GM12865 (cell line): ENCODE measurements around the gene GNB2.

Source experiments
- DNase-seq: peaks from one replicate; pipeline ENCODE4 v3.0.0; 2010; ENCODE audit warnings: low read depth
- H3K4me3 ChIP-seq: 2 replicates; pipeline ENCODE4 v1.5.1; 2011; ENCODE audit warnings: mild to moderate bottlenecking, low read depth, low read length, control low read depth
- TF ChIP-seq, protein P1 (sequence below): IDR thresholded peaks from 2 replicates; pipeline ENCODE4 v1.5.1; 2011; ENCODE audit warnings: low read length, control low read depth, low read depth, inconsistent platforms; ENCODE audit not compliant: insufficient read depth; ENCODE audit errors: missing control alignments

GNB2 gene

DNA sequence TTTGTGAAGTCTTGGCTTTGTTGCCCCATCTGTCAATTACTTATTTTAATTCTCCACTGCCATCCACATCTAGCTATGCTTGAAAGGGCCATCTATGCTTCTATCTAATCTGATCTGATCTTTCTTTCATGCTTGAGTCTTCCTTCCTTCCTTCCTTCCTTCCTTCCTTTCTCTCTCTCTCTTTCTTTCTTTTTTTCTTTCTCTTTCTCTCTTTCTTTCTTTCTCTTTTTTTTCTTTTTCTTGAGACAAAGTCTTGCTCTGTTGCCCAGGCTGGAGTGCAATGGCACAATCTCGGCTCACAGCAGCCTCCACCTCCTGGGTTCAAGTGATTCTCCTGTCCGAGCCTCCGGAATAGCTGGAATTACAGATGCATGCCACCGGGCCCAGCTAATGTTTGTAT is 43.5 kb upstream of the GNB2 start:
- DNase-seq = no peak
- TF ChIP-seq, protein P1, sequence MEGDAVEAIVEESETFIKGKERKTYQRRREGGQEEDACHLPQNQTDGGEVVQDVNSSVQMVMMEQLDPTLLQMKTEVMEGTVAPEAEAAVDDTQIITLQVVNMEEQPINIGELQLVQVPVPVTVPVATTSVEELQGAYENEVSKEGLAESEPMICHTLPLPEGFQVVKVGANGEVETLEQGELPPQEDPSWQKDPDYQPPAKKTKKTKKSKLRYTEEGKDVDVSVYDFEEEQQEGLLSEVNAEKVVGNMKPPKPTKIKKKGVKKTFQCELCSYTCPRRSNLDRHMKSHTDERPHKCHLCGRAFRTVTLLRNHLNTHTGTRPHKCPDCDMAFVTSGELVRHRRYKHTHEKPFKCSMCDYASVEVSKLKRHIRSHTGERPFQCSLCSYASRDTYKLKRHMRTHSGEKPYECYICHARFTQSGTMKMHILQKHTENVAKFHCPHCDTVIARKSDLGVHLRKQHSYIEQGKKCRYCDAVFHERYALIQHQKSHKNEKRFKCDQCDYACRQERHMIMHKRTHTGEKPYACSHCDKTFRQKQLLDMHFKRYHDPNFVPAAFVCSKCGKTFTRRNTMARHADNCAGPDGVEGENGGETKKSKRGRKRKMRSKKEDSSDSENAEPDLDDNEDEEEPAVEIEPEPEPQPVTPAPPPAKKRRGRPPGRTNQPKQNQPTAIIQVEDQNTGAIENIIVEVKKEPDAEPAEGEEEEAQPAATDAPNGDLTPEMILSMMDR = no peak
- H3K4me3 ChIP-seq = no peak overlapping the region

DNA sequence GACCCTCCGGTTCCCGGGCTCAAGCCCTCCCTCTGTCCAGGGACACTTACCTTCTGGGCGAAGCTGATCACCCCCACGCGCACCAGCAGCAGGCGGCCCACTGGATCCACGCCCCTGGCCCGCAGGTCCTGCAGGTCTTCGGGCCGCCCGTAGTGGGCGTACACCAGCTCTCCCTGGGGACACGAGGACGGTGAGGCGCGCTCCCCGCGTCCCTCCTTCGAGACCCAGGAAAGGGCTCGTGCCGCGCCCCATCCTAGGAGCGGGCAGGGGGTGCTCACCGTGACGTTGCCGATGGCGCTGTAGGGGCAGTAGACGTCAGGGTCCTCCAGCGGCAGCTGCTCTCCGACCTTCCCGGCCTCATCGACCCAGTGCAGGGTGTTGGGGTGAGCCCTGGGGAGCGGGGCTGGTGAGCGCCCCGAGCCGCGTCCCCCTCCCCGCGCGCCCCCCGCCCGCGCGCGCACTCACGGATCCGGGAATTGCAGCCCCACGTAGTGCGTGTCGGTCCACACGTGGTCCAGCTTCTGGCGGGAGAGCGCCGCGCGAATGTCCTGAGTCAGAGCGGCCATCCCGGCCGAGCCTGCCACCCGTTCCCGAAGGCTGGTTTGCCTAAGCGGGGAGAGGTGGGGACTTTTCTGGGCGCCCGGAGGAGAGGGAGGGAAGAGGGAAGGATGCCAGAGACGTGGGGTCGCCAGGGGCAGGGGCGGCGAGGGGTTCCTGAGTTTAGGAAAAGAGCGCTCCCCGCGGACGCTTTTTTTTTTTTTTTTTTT is 40.4 kb upstream of the GNB2 start:
- peak overlapping the region; percentile 99 for H3K4me3 ChIP-seq
- TF ChIP-seq, protein P1 = peak; percentile 63
- peak; percentile 87 for DNase-seq

DNA sequence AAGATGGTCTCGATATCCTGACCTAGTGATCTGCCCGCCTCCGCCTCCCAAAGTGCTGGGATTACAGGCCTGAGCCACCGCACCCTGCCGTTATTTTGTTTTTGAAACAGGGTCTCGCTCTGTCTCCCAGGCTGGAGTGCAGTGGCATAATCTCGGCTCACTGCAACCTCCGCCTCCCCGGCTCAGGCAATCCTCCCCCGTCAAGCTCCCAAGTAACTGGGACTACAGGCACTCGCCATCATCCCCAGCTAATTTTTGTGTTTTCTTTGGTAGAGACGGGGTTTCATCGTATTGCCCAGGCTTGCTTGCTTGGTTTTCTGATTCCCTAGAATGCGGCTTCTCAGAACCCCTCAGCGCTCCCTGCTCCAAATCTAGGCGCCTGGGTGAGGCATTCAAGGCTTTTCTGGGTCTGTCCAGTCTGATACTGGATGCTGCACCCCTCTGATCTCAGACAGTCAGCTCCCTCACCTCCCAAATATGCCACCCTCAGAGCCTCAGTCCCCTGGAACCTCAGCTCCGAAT is 33.5 kb upstream of the GNB2 start:
- TF ChIP-seq, protein P1 = no peak
- H3K4me3 ChIP-seq = no peak overlapping the region
- no peak for DNase-seq

DNA sequence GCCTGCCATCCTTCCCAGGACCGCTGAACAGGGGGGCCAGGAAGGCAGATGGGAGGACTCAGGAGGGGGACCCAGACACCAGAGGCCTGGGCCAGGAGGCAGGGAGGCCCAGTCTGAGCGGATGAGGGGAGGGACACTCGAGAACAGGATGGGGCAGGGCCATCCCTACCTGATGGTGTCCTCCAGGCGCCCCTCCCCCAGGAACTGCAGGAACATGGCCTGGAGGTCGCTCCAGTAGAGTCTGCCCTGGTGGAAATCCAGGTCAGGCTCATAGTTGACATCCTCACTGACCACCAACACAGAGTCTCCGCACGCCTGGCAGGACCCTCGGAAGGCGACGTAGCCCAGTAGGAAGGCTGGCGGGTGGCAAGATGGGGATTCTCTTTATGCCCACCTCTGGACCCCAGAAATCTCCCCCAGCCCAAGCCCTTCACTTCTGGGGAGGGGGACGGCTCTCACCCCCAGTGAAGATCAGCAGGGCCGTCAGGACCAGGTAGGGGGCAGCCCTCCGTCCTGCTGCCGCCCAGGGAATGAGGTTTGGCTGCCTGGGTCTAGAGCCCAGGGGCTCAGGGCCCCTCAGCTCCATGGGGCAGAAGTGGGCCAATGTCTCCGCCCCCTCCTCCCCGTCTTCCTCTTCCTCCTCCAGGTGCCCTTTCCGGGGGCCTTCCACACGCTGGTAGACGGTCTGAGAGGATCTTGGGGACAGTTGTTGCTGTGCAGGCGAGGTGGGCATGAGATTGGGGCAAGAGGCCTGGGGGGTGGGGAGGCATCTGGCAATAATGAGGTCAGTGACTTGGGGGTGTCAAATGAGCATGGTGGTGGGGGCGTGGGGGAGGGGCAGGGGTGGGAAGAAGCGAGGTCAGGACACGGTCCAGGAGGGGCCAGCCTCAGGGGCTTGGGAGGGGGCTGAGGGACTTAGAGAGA is 32.8 kb upstream of the GNB2 start:
- no peak overlapping the region for H3K4me3 ChIP-seq
- TF ChIP-seq, protein P1 = no peak
- no peak for DNase-seq

DNA sequence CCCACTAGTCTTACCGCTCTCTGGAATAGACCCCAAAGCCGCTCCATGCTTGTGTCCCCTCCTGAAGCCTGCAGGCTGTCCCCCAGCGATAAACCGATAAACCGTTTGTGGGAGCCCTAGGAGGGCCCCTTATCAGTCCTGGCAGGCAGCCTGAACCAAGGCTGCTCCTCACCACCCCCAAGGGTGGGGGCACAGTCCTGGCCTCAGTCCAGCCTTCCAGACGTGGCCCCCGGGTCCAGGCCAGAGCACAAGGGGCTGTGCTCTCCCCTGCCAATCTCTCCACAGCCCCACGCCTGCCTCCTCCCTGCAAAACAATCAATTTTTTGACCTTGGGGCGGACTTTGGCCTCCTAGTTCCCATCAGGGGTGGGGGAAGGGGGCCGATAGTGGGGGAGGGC is 32.1 kb upstream of the GNB2 start, which contains the start of gene TFR2:
TSS of gene TFR2 (minus strand) at position 90 of the 397 bp plus-strand sequence. CDS start at position 47, 43 bp downstream.
- no peak for DNase-seq
- H3K4me3 ChIP-seq = no peak within 1 kb of the TSS
- TF ChIP-seq, protein P1 = no peak

DNA sequence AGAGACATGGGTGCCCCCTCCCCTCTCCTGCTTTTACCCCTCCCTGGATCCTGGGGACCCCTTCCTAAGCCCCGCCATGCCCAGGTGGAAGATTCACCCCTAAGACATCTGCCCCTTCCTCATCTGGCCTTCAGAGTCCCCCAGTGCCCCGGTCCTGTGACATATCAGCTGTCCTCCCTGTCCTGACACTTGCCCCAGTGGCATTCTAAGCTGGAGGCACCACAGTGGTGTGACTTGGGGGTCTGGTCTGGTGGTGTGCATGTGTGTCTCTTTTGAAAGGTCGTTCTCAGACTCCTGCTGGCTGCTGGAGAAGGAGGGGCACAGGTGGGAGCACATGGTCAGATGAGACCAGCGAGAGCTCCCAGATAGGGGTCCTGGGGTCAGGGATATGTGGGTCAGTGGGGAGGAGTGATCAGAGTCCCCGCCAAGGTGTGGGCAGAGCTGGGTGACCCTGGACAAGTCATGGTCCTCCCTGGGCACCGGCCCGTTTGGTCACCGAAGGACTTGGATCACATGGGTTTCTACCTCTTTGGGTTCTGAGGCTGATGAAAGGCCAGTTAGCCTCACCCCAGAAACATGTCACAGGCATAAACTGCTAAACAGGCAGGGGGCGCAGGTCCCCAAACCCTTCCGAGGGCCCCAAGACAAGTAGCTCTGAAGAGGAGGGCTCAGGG is 31.5 kb upstream of the GNB2 start:
- TF ChIP-seq, protein P1 = no peak
- peak; percentile 23 for DNase-seq
- H3K4me3 ChIP-seq = no peak overlapping the region
